ENCODE results near the gene ELF5.

DNA sequence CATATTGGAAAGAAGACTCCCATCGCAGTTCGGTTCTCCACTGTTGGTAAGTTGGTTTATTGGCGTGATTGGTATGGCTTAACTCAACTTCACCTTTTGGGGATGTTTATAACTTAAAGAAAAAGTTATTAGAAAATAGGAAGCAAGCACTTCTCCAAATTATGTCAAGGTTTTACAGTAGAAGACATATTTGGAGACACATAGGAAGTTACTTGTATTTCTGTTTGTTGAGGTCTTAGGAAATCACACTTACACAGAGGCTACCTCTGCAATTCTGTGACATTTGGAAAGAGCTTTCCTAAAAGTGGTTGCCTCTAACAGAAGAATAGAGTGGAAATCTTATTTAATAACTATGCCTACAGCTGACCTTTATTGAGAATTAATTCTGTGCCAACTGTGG lies 62.5 kb downstream of the ELF5 start:
- TF ChIP-seq, protein P1, sequence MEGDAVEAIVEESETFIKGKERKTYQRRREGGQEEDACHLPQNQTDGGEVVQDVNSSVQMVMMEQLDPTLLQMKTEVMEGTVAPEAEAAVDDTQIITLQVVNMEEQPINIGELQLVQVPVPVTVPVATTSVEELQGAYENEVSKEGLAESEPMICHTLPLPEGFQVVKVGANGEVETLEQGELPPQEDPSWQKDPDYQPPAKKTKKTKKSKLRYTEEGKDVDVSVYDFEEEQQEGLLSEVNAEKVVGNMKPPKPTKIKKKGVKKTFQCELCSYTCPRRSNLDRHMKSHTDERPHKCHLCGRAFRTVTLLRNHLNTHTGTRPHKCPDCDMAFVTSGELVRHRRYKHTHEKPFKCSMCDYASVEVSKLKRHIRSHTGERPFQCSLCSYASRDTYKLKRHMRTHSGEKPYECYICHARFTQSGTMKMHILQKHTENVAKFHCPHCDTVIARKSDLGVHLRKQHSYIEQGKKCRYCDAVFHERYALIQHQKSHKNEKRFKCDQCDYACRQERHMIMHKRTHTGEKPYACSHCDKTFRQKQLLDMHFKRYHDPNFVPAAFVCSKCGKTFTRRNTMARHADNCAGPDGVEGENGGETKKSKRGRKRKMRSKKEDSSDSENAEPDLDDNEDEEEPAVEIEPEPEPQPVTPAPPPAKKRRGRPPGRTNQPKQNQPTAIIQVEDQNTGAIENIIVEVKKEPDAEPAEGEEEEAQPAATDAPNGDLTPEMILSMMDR (IDR thresholded peaks at IDR 0.05), result no peak
- TF ChIP-seq POLR2A (IDR thresholded peaks at IDR 0.05), result no peak

Data from right lobe of liver (tissue), 4 donors.